ENCODE results near the gene GNB1L. TPM values are rescaled to one million over a fixed set of nuclear protein-coding genes. Genes with fewer than 3 reads are reported as not detected.

The GNB1L gene
- total RNA-seq, 1 experiment from 2014 or later = 18.0 TPM

GRCh38 chr22:19809741-19810140 lies 44.9 kb downstream of the GNB1L start:
- no peak for TF ChIP-seq RELA (CRISPR knock-in tag; IDR thresholded peaks at IDR 0.05; ENCODE audit: borderline replicate concordance)
- H3K4me3 Mint-ChIP-seq = no peak overlapping the region
- DNase-seq (ENCODE audit: low spot score) = peak; percentile 1
- H3K36me3 Mint-ChIP-seq = no peaks in the 10 kb centered on the region
- POLR2A ChIA-PET = no interaction called here
- no peaks in the 10 kb centered on the region for H3K4me1 Mint-ChIP-seq
- no peak for ATAC-seq
- H3K27me3 Mint-ChIP-seq (ENCODE audit: low read depth) = no peaks in the 10 kb centered on the region
- no peaks in the 10 kb centered on the region for H3K9me3 Mint-ChIP-seq
- CTCF ChIA-PET = interaction anchor here (2.4 kb wide), 1 partner anchor 9 kb away, joined by 11 read pairs; no protein-coding TSS in a partner anchor
- no peak overlapping the region; the same call in 1 of the 2 replicates for H3K27ac Mint-ChIP-seq

DNA sequence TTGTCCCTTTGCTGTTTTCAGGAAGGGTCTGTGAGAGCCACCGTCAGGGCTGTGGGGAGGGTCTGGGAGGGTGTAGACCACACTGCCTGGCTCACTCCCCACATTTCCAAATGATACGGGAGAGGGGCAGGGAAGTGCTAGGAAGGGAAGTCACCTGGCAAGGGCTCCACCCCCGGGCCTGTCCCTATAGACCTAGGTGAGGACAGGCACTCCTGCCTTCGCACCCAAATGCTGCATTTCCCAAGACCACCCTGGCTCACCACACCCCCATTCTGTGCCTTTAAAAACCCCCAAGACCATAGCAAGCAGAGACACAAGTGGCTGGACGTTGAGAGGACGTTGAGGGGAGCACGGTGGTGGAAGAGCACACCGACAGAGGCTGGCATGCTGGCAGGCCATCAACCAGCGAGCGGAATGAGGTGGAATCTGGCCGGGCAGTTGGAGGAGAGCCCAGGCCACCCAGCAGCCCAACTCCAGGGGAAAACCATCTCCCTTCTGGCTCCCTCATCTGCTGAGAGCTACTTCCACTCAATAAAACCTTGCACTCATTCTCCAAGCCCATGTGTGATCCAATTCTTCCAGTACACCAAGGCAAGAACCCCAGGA lies 45.7 kb downstream of the GNB1L start:
- no peaks in the 10 kb centered on the region for H3K27me3 Mint-ChIP-seq (ENCODE audit: low read depth)
- ChIA-PET POLR2A (no interaction called here), CTCF (interaction anchor here (1.8 to 2.4 kb wide), 2 partner anchors 8 to 79 kb away, joined by 6 to 11 read pairs; no protein-coding TSS in a partner anchor)
- no peaks in the 10 kb centered on the region for H3K9me3 Mint-ChIP-seq
- H3K27ac Mint-ChIP-seq = peak overlapping the region; percentile 61; the same call in 1 of the 2 replicates
- no peak for ATAC-seq
- DNase-seq (ENCODE audit: low spot score) = peak; percentile 2
- TF ChIP-seq GABPB1 (CRISPR knock-in tag; IDR thresholded peaks at IDR 0.05) = no peak
- no peak for TF ChIP-seq MLX (CRISPR knock-in tag; IDR thresholded peaks at IDR 0.05)
- TF ChIP-seq ATF3 (CRISPR knock-in tag; conservative IDR thresholded peaks at IDR 0.05) = no peak
- TF ChIP-seq GTF2I (CRISPR knock-in tag; conservative IDR thresholded peaks at IDR 0.05) = no peak
- H3K36me3 Mint-ChIP-seq = no peaks in the 10 kb centered on the region
- no peaks in the 10 kb centered on the region for H3K4me1 Mint-ChIP-seq
- H3K4me3 Mint-ChIP-seq = no peak overlapping the region

DNA sequence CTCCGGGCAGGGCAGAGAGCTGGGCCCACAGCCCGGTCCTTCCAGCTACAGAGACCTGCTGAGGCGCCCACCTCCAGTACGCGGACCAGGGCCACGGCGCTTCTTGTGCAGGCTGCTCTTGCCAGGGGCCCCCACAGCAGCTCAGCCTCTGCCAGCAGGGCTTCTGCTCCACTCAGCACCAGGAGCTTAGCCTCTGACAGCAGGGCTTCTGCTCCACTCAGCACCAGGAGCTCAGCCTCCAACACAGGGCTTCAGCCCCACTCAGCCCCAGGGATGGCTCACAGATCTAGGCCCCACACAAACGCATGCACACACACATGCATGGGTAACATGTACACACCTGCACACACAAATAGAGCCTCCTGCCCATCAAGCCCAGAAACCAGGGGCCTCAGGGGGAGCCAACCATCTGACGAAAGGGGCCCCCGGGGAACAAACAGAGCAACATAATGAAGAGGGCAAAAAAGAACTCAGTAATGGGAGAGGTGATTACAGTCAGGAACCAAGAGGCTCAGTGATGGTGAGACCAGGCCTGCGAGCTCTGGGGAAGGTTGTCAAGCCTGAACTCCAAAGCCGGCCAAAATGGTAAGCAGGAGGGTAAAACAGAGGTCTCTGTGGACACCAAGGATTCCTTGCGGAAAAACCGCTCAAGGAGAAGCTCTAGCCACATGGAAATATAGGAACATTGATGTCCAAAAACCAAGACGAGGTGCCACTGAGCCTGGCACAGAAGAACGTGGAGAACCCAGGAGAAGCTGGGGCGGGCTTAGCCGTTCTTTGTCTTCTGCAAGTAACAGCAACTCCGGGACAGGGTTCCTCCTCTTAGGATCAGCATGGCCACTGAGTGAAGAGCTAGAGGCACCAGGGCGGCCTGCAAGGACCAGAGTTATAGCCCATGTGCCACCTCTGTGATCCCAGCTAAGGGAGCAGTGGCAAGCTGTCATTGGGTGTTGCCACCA lies 46.5 kb downstream of the GNB1L start:
- no peak overlapping the region for H3K27ac Mint-ChIP-seq
- H3K36me3 Mint-ChIP-seq = no peaks in the 10 kb centered on the region
- POLR2A ChIA-PET = no interaction called here
- H3K4me3 Mint-ChIP-seq = no peak overlapping the region
- no peaks in the 10 kb centered on the region for H3K4me1 Mint-ChIP-seq
- CTCF ChIA-PET = interaction anchor here (1.0 to 1.8 kb wide), 2 partner anchors 78 to 146 kb away, joined by 3 to 6 read pairs; no protein-coding TSS in a partner anchor
- H3K27me3 Mint-ChIP-seq (ENCODE audit: low read depth) = no peaks in the 10 kb centered on the region
- DNase-seq (ENCODE audit: low spot score) (peak; percentile 7), ATAC-seq (no peak)
- no peaks in the 10 kb centered on the region for H3K9me3 Mint-ChIP-seq
- TF ChIP-seq GABPB1 (CRISPR knock-in tag; IDR thresholded peaks at IDR 0.05) = no peak
- TF ChIP-seq CREB1 (CRISPR knock-in tag; IDR thresholded peaks at IDR 0.05) = no peak
- no peak for TF ChIP-seq ELF4 (CRISPR knock-in tag; IDR thresholded peaks at IDR 0.05; ENCODE audit: low read depth)
- TF ChIP-seq ZNF121 (CRISPR knock-in tag; IDR thresholded peaks at IDR 0.05) = no peak

- ChIA-PET POLR2A (no interaction called here), CTCF (interaction anchor here (1.0 to 1.8 kb wide), 2 partner anchors 77 to 147 kb away, joined by 3 to 6 read pairs; no protein-coding TSS in a partner anchor)
- Mint-ChIP-seq H3K4me1 (no peaks in the 10 kb centered on the region), H3K27ac (no peak overlapping the region), H3K27me3 (ENCODE audit: low read depth) (no peaks in the 10 kb centered on the region), H3K36me3 (no peaks in the 10 kb centered on the region), H3K4me3 (no peak overlapping the region), H3K9me3 (no peaks in the 10 kb centered on the region)
- ATAC-seq (no peak), DNase-seq (ENCODE audit: low spot score) (peak; percentile 10)
- no peak for TF ChIP-seq IRF1 (CRISPR knock-in tag; IDR thresholded peaks at IDR 0.05)
Measured at GRCh38 chr22:19807161-19807913, 47.3 kb downstream of the GNB1L start.

All from WTC11 (cell line).